Ascending aorta (tissue), 2 donors: ENCODE measurements around the gene PARVB. TPM values are rescaled to one million over a fixed set of nuclear protein-coding genes. Genes with fewer than 3 reads are reported as not detected.

ENCODE experiments used
- DNase-seq, 2 donors: peaks; one replicate each; pipeline ENCODE4 v3.0.0-alpha.2; 2019; ENCODE audit warnings: low spot score in 2 of 2
- H3K27ac ChIP-seq, 2 donors: fragments of 200-600 bp; sonication (generic); one replicate each; pipeline ENCODE4 v1.5.1; 2016 to 2017; ENCODE audit warnings: mild to moderate bottlenecking in 1 of 2
- H3K27me3 ChIP-seq: fragments of 200-600 bp; sonication (generic); one replicate; pipeline ENCODE4 v1.5.1; 2017
- H3K36me3 ChIP-seq, 2 donors: fragments of 200-600 bp; sonication (generic); one replicate each; pipeline ENCODE4 v1.5.1; 2016
- H3K4me1 ChIP-seq, 2 donors: fragments of 200-600 bp; sonication (generic); one replicate each; pipeline ENCODE4 v1.5.1; 2016 to 2017; ENCODE audit warnings: mild to moderate bottlenecking in 1 of 2
- H3K4me3 ChIP-seq, 2 donors: fragments of 200-600 bp; sonication (generic); one replicate each; pipeline ENCODE4 v1.5.1; 2016 to 2017; ENCODE audit warnings: mild to moderate bottlenecking in 1 of 2
- H3K9me3 ChIP-seq, 2 donors: fragments of 200-600 bp; sonication (generic); one replicate each; pipeline ENCODE4 v1.5.1; 2016
- intact Hi-C: fragments of 100-400 bp; cut with DNase I; formaldehyde crosslinking; loops from one replicate; pipeline ENCODE4 v1.15.1; 2023
- total RNA-seq: library from RNA; depleted of rRNA; stranded (reverse); fragments of >200 nt; gene quantifications from one replicate; pipeline ENCODE4 v1.1.0, GENCODE V29; 2016
- TF ChIP-seq, protein P1 (sequence below), 3 experiments: fragments of 200-600 bp in 2 of 3; fragments of 450-650 bp in 1 of 3; sonication (generic) in 2 of 3; IDR thresholded peaks; one replicate each; pipeline ENCODE4 v1.5.1; 2016 to 2019; ENCODE audit warnings: antibody characterized with exemption in 3 of 3, mild to moderate bottlenecking in 1 of 3, moderate library complexity in 1 of 3

The PARVB gene
- total RNA-seq, 1 donor from 2014 or later, result 33.8 TPM

- H3K9me3 ChIP-seq, result no peaks in the 10 kb centered on the region
- no peaks in the 10 kb centered on the region for H3K27me3 ChIP-seq
- H3K27ac ChIP-seq, result no peak overlapping the region
- TF ChIP-seq, protein P1, sequence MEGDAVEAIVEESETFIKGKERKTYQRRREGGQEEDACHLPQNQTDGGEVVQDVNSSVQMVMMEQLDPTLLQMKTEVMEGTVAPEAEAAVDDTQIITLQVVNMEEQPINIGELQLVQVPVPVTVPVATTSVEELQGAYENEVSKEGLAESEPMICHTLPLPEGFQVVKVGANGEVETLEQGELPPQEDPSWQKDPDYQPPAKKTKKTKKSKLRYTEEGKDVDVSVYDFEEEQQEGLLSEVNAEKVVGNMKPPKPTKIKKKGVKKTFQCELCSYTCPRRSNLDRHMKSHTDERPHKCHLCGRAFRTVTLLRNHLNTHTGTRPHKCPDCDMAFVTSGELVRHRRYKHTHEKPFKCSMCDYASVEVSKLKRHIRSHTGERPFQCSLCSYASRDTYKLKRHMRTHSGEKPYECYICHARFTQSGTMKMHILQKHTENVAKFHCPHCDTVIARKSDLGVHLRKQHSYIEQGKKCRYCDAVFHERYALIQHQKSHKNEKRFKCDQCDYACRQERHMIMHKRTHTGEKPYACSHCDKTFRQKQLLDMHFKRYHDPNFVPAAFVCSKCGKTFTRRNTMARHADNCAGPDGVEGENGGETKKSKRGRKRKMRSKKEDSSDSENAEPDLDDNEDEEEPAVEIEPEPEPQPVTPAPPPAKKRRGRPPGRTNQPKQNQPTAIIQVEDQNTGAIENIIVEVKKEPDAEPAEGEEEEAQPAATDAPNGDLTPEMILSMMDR (IDR thresholded peaks at IDR 0.05), result no peak
- H3K4me1 ChIP-seq, result peaks cover 0 to 3% of the 10 kb centered on the region in 2 donors
- no peaks in the 10 kb centered on the region for H3K36me3 ChIP-seq
- intact Hi-C loops, result loop anchor here (10.0 kb wide), 1 partner anchor 236 kb away; no protein-coding TSS in a partner anchor
- H3K4me3 ChIP-seq, result no peak overlapping the region
- no peak for DNase-seq
Measured at GRCh38 chr22:44088976-44089570, 65.0 kb downstream of the PARVB start.

GRCh38 chr22:44089717-44090570, 65.8 kb downstream of the PARVB start:
- intact Hi-C loops, result loop anchor here (10.0 kb wide), 1 partner anchor 235 kb away; no protein-coding TSS in a partner anchor
- TF ChIP-seq, protein P1 (IDR thresholded peaks at IDR 0.05), result no peak
- no peak for DNase-seq
- peaks cover 0 to 3% of the 10 kb centered on the region in 2 donors for H3K4me1 ChIP-seq
- H3K4me3 ChIP-seq, result no peak overlapping the region
- H3K9me3 ChIP-seq, result no peaks in the 10 kb centered on the region
- no peaks in the 10 kb centered on the region for H3K27me3 ChIP-seq
- no peaks in the 10 kb centered on the region for H3K36me3 ChIP-seq
- H3K27ac ChIP-seq, result no peak overlapping the region

GRCh38 chr22:44090571-44090905, 66.4 kb downstream of the PARVB start:
- Histone ChIP-seq H3K27me3 (no peaks in the 10 kb centered on the region), H3K4me3 (no peak overlapping the region), H3K36me3 (no peaks in the 10 kb centered on the region), H3K4me1 (peaks cover 0 to 3% of the 10 kb centered on the region in 2 donors), H3K27ac (no peak overlapping the region), H3K9me3 (no peaks in the 10 kb centered on the region)
- intact Hi-C loops, result no loop called here
- TF ChIP-seq, protein P1 (IDR thresholded peaks at IDR 0.05), result no peak
- no peak for DNase-seq

DNA sequence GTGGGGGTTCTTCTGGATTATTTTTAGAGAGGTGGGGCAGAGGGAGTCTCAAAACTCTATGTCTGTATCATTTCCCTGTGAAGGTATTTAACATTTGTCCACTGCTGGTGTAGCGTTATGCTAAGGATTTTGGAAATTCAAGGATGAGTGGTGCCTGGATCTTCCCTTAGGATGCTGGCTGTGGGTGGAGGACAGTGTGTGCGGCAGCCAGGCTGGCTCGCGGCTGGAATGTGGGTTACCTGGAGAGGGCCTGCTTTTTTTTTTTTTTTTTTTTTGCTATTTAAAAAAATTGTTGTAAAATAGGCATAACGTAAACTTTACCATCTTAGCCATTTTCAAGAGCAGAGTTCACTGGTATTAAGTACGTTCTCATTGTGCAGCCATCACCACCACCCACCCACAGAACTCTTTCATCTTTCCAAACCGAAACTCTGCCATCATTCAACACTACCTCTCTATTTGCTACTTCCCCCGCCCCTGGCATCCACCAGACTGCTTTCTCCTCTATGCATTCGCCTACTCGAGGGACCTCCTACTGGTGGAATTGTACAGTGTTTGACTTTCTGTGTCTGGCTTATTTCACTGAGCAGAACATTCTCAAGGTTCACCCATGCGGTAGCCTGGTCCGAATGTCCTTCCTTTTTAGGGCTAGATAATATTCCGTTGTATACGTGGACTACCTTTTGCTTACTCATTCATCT, 67.1 kb downstream of the PARVB start:
- Histone ChIP-seq H3K9me3 (no peaks in the 10 kb centered on the region), H3K36me3 (no peaks in the 10 kb centered on the region), H3K27me3 (no peaks in the 10 kb centered on the region), H3K27ac (no peak overlapping the region), H3K4me3 (no peak overlapping the region), H3K4me1 (peaks cover 0 to 3% of the 10 kb centered on the region in 2 donors)
- intact Hi-C loops, result no loop called here
- TF ChIP-seq, protein P1 (IDR thresholded peaks at IDR 0.05), result no peak
- no peak for DNase-seq

DNA sequence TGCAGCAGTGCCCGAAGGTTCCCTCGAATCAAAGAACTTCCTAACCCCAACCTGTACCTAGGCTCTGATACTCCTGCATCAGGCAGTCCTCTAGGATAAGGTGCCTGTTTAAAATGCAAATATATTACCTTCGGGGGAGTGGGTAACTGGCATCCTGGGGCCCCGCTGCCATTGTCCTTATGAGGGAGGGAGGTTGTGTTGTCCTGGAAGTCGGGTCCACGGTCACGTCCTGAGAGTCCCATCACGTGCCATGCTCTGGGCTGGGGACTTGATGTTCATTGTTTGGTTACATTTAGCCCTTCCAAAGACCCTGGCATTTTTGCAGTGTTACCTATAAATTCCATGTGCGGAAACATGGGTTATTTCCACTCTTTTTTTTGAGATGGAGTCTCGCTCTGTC, 67.6 kb downstream of the PARVB start:
- no peaks in the 10 kb centered on the region for H3K9me3 ChIP-seq
- H3K27me3 ChIP-seq, result no peaks in the 10 kb centered on the region
- TF ChIP-seq, protein P1 (IDR thresholded peaks at IDR 0.05), result no peak
- H3K4me1 ChIP-seq, result peaks cover 0 to 3% of the 10 kb centered on the region in 2 donors
- no peak overlapping the region for H3K4me3 ChIP-seq
- DNase-seq, result no peak
- H3K27ac ChIP-seq, result no peak overlapping the region
- intact Hi-C loops, result no loop called here
- H3K36me3 ChIP-seq, result no peaks in the 10 kb centered on the region
